Measurements from ENCODE around the gene HLCS.
A peak's percentile ranks its signal among the peaks of the same experiment; 100 is the strongest.

The HLCS gene

GRCh38 chr21:36980280-36981048, 14.0 kb upstream of the HLCS start:
- Histone ChIP-seq H3K4me2 (ENCODE audit: low read depth, low read length) (peak overlapping the region; percentile 25; the same call in 1 of the 2 replicates), H3K27ac (ENCODE audit: low read length) (no peak overlapping the region), H3K27me3 (replicated peaks; ENCODE audit: insufficient read depth, low read length) (no peaks in the 10 kb centered on the region), H3K9ac (ENCODE audit: low read length) (no peak overlapping the region), H3K9me3 (replicated peaks; ENCODE audit: insufficient read depth, low read length) (no peaks in the 10 kb centered on the region), H3K4me1 (ENCODE audit: low read length) (peaks cover 6% of the 10 kb centered on the region), H3K9me2 (replicated peaks; ENCODE audit: insufficient read depth, low read length) (no peaks in the 10 kb centered on the region), H3F3A (ENCODE audit: insufficient read depth, low read length) (0 out of 2 replicates have a peak, but pooled peaks cover 3% of the 10 kb centered on the region), H2AFZ (ENCODE audit: low read length) (peak overlapping the region; percentile 29; the same call in 1 of the 2 replicates), H4K20me1 (ENCODE audit: insufficient read depth, low read length) (no peaks in the 10 kb centered on the region), H3K79me2 (ENCODE audit: low read length) (no peaks in the 10 kb centered on the region), H3K4me3 (ENCODE audit: low read length) (no peak overlapping the region; the same call in 1 of the 2 replicates), H3K36me3 (replicated peaks; ENCODE audit: insufficient read depth, low read length) (no peaks in the 10 kb centered on the region)
- TF ChIP-seq EZH2phosphoT487 (IDR thresholded peaks at IDR 0.05; ENCODE audit: low read length) (no peak), EZH2 (optimal IDR thresholded peaks at IDR 0.05; ENCODE audit: low read depth, low read length) (no peak), CTCF (IDR thresholded peaks at IDR 0.05; ENCODE audit: low read length) (no peak)
- DNase-seq, result no peak

GRCh38 chr21:36976882-36977651, 10.6 kb upstream of the HLCS start:
- no peak overlapping the region; the same call in 1 of the 2 replicates for H3K27ac ChIP-seq (ENCODE audit: low read length)
- peak overlapping the region; percentile 13; the same call in 1 of the 2 replicates for H3K9ac ChIP-seq (ENCODE audit: low read length)
- no peaks in the 10 kb centered on the region for H3K36me3 ChIP-seq (replicated peaks; ENCODE audit: insufficient read depth, low read length)
- H3K9me2 ChIP-seq (replicated peaks; ENCODE audit: insufficient read depth, low read length), result no peaks in the 10 kb centered on the region
- H3K79me2 ChIP-seq (ENCODE audit: low read length), result no peaks in the 10 kb centered on the region
- peak overlapping the region; percentile 26 for H3K4me3 ChIP-seq (ENCODE audit: low read length)
- no peaks in the 10 kb centered on the region for H4K20me1 ChIP-seq (ENCODE audit: insufficient read depth, low read length)
- 0 out of 2 replicates have a peak, but pooled peaks cover 3% of the 10 kb centered on the region for H3F3A ChIP-seq (ENCODE audit: insufficient read depth, low read length)
- peak overlapping the region; percentile 83 for H2AFZ ChIP-seq (ENCODE audit: low read length)
- H3K9me3 ChIP-seq (replicated peaks; ENCODE audit: insufficient read depth, low read length), result no peaks in the 10 kb centered on the region
- H3K27me3 ChIP-seq (replicated peaks; ENCODE audit: insufficient read depth, low read length), result no peaks in the 10 kb centered on the region
- TF ChIP-seq CTCF (IDR thresholded peaks at IDR 0.05; ENCODE audit: low read length) (peak; percentile 98), EZH2 (optimal IDR thresholded peaks at IDR 0.05; ENCODE audit: low read depth, low read length) (no peak), EZH2phosphoT487 (IDR thresholded peaks at IDR 0.05; ENCODE audit: low read length) (no peak)
- peak; percentile 94 for DNase-seq
- H3K4me1 ChIP-seq (ENCODE audit: low read length), result peaks cover 6% of the 10 kb centered on the region
- peak overlapping the region; percentile 57; the same call in 1 of the 2 replicates for H3K4me2 ChIP-seq (ENCODE audit: low read depth, low read length)

GRCh38 chr21:36976228-36976861, 9.9 kb upstream of the HLCS start:
- H3K27me3 ChIP-seq (replicated peaks; ENCODE audit: insufficient read depth, low read length), result no peaks in the 10 kb centered on the region
- no peaks in the 10 kb centered on the region for H3K36me3 ChIP-seq (replicated peaks; ENCODE audit: insufficient read depth, low read length)
- TF ChIP-seq EZH2phosphoT487 (IDR thresholded peaks at IDR 0.05; ENCODE audit: low read length), result no peak
- TF ChIP-seq CTCF (IDR thresholded peaks at IDR 0.05; ENCODE audit: low read length), result no peak
- no peak for TF ChIP-seq EZH2 (optimal IDR thresholded peaks at IDR 0.05; ENCODE audit: low read depth, low read length)
- no peaks in the 10 kb centered on the region for H3K9me3 ChIP-seq (replicated peaks; ENCODE audit: insufficient read depth, low read length)
- no peak overlapping the region for H3K9ac ChIP-seq (ENCODE audit: low read length)
- no peaks in the 10 kb centered on the region for H3K9me2 ChIP-seq (replicated peaks; ENCODE audit: insufficient read depth, low read length)
- no peak for DNase-seq
- H3K4me3 ChIP-seq (ENCODE audit: low read length), result no peak overlapping the region
- 0 out of 2 replicates have a peak, but pooled peaks cover 3% of the 10 kb centered on the region for H3F3A ChIP-seq (ENCODE audit: insufficient read depth, low read length)
- H3K4me2 ChIP-seq (ENCODE audit: low read depth, low read length), result no peak overlapping the region
- no peaks in the 10 kb centered on the region for H3K79me2 ChIP-seq (ENCODE audit: low read length)
- H3K27ac ChIP-seq (ENCODE audit: low read length), result no peak overlapping the region
- H4K20me1 ChIP-seq (ENCODE audit: insufficient read depth, low read length), result no peaks in the 10 kb centered on the region
- H2AFZ ChIP-seq (ENCODE audit: low read length), result no peak overlapping the region
- H3K4me1 ChIP-seq (ENCODE audit: low read length), result peaks cover 6% of the 10 kb centered on the region
